ENCODE measurements around the gene ZNF784. TPM values are rescaled to one million over a fixed set of nuclear protein-coding genes. Genes with fewer than 3 reads are reported as not detected.

The ZNF784 gene
- total and polyA plus RNA-seq, 2 of the 8 experiments (the other 6 are each of a cell fraction or from before 2014, with no cell fraction given): 6.5 to 8.0 TPM

DNA sequence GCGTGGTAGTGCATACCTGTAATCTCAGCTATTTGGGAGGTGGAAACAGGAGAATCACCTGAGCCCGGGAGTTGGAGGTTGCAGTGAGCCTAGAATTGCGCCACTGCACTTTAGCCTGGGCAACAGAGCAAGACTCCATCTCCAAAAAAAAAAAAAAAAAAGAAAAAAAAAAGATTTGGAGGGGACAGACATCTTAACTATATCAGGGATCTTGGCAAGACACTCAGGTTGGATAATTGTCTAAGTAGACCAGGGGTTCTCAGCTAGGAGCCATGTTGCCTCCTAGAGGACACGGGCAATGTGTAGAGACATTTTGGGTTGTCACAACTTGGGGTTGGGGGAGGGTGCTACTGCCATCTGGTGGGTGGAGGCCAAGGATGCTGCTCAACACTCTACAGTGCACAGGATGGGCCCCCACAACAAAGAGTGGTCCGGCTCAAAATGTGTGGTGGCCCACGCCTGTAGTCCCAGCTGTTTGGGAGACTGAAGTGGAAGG is 14.5 kb upstream of the ZNF784 start:
- no peak overlapping the region for H3K4me2 ChIP-seq (ENCODE audit: insufficient read depth in 1 of 2, low read depth in 2 of 2, low read length in 2 of 2)
- no peak overlapping the region for H2BK5ac ChIP-seq (ENCODE audit: low read depth, low read length)
- H2BK15ac ChIP-seq (ENCODE audit: low read length): no peak overlapping the region
- H3K23ac ChIP-seq (ENCODE audit: insufficient read length): no peak overlapping the region
- 87% methylated on average over 6 of the region's 6 CpGs; no CpG with 5 or more reads in 1 of the 2 experiments for WGBS, 2 experiments (ENCODE audit: extremely low coverage in 1 of 2, insufficient coverage in 1 of 2, insufficient read length in 1 of 2, insufficient replicate concordance in 2 of 2, low coverage in 1 of 2, low lambda C conversion rate in 2 of 2, missing lambda C conversion rate in 1 of 2)
- H2BK120ac ChIP-seq (replicated peaks; ENCODE audit: low read depth, low read length): no peak overlapping the region
- no peak overlapping the region for H2AFZ ChIP-seq (ENCODE audit: low read length)
- H4K8ac ChIP-seq (ENCODE audit: extremely low read depth, insufficient read depth, low read length): no peak overlapping the region
- peaks cover 33% of the 10 kb centered on the region for H3K23me2 ChIP-seq (ENCODE audit: low read depth, low read length)
- H2AK5ac ChIP-seq (ENCODE audit: low read depth, low read length): no peak overlapping the region
- no peak overlapping the region for H3K27ac ChIP-seq (ENCODE audit: low read depth, low read length)
- H3K9ac ChIP-seq (replicated peaks in 1 of 4; ENCODE audit: extremely low read depth in 1 of 4, low read depth in 3 of 4, low read length in 3 of 4): no peak overlapping the region
- no peaks in the 10 kb centered on the region; a peak in 1 of 4 replicates for H3K9me3 ChIP-seq (ENCODE audit: insufficient read depth in 2 of 2, low read depth in 1 of 2, low read length in 1 of 2)
- H3K56ac ChIP-seq (replicated peaks; ENCODE audit: insufficient read length, low read depth, low read length): no peak overlapping the region
- H3K27me3 ChIP-seq (replicated peaks in 1 of 4; ENCODE audit: control insufficient read depth in 3 of 4, extremely low read depth in 1 of 4, insufficient read depth in 3 of 4, low read length in 3 of 4): no peaks in the 10 kb centered on the region
- DNase-seq (ENCODE audit: low read depth in 1 of 2, low spot score in 2 of 2) (peak in 1 of 2 experiments; percentile 72), FAIRE-seq (no peak)
- H3K79me1 ChIP-seq (ENCODE audit: low read depth, low read length): peaks cover 15% of the 10 kb centered on the region
- H3K4me3 ChIP-seq (ENCODE audit: extremely low read depth in 1 of 4, insufficient read depth in 2 of 4, low read depth in 3 of 4, low read length in 4 of 4): no peak overlapping the region
- no peak overlapping the region for H4K91ac ChIP-seq (replicated peaks; ENCODE audit: insufficient read length, low read length)
- H3K36me3 ChIP-seq (ENCODE audit: control insufficient read depth in 2 of 4, insufficient read depth in 4 of 4, low read length in 3 of 4): no peaks in the 10 kb centered on the region
- POLR2A ChIA-PET (ENCODE audit: partially characterized antibody): interaction anchor here (0.6 to 2.2 kb wide), 4 partner anchors 8 to 51 kb away, joined by 3 to 7 read pairs (median 4); partner anchors contain the start of gene CCDC106
- no peak overlapping the region for H4K5ac ChIP-seq (ENCODE audit: insufficient read length, low read depth, low read length)
- H3K4me1 ChIP-seq (replicated peaks in 1 of 4; ENCODE audit: control insufficient read depth in 3 of 4, insufficient read depth in 4 of 4, low read length in 3 of 4): peaks cover 6 to 15% (median 10%) of the 10 kb centered on the region in 4 experiments
- no peak overlapping the region for H2BK12ac ChIP-seq (ENCODE audit: low read depth, low read length)
- no peak overlapping the region for H3K18ac ChIP-seq (ENCODE audit: extremely low read depth, low read length)
- H3K14ac ChIP-seq (ENCODE audit: insufficient read length): no peak overlapping the region
- no peak overlapping the region for H2BK20ac ChIP-seq (ENCODE audit: low read length)
- peaks cover 3 to 10% of the 10 kb centered on the region in 2 experiments for H4K20me1 ChIP-seq (replicated peaks in 1 of 2; ENCODE audit: control insufficient read depth in 1 of 2, insufficient read depth in 2 of 2, low read length in 2 of 2)
- no peak overlapping the region for H3K4ac ChIP-seq (replicated peaks; ENCODE audit: insufficient read length, low read depth, low read length)
- CTCF ChIA-PET (ENCODE audit: partially characterized antibody): interaction anchor here (0.6 to 3.8 kb wide), 18 partner anchors 8 to 1165 kb away, joined by 3 to 30 read pairs (median 4); partner anchors contain the start of genes CCDC106 and ZNF865
- H3K79me2 ChIP-seq (ENCODE audit: control insufficient read depth in 1 of 2, insufficient read depth in 2 of 2, low read length in 2 of 2): peaks cover 6 to 27% of the 10 kb centered on the region in 2 experiments; a peak in 3 of 4 replicates
- TF ChIP-seq TBP (IDR thresholded peaks at IDR 0.05; ENCODE audit: low read depth, low read length) (0 out of 2 replicates have a peak, but pooled peaks have one; percentile 29), EGR1 (IDR thresholded peaks at IDR 0.05; ENCODE audit: borderline replicate concordance, low read depth, low read length) (0 out of 2 replicates have a peak, but pooled peaks have one; percentile 61)
